PFSK-1 (cell line): ENCODE data around the gene INSL3.
A peak's percentile ranks its signal among the peaks of the same experiment; 100 is the strongest.

Experiments
- FOXP2 ChIP-seq: optimal IDR thresholded peaks from 2 replicates; pipeline ENCODE3; 2011; ENCODE audit warnings: borderline replicate concordance, control low read depth, inconsistent platforms; ENCODE audit not compliant: insufficient read depth; ENCODE audit errors: extremely low read length, extremely low read depth
- POLR2AphosphoS5 ChIP-seq: IDR thresholded peaks from 2 replicates; pipeline ENCODE4 v1.6.1; 2012; ENCODE audit warnings: low read depth, mild to moderate bottlenecking, control low read depth, low read length, moderate library complexity
- REST ChIP-seq, 2 experiments: IDR thresholded peaks; 2 replicates each; pipeline versions ENCODE4 v1.6.1 to v1.8.0; 2011 to 2012; ENCODE audit warnings: low read depth in 2 of 2, low read length in 2 of 2, control low read depth in 1 of 2, inconsistent platforms in 1 of 2, mild to moderate bottlenecking in 1 of 2, moderate library complexity in 1 of 2; ENCODE audit not compliant: insufficient read depth in 1 of 2
- SIN3A ChIP-seq: IDR thresholded peaks from 2 replicates; pipeline ENCODE4 v1.6.1; 2012; ENCODE audit warnings: mild to moderate bottlenecking, low read length, moderate library complexity, borderline replicate concordance; ENCODE audit not compliant: insufficient read depth
- TAF1 ChIP-seq: IDR thresholded peaks from 2 replicates; pipeline ENCODE4 v1.6.1; 2012; ENCODE audit warnings: low read length, control low read depth, borderline replicate concordance; ENCODE audit not compliant: insufficient read depth

INSL3 gene

GRCh38 chr19:17855280-17856152 is 34.2 kb upstream of the INSL3 start:
- TF ChIP-seq TAF1: no peak
- TF ChIP-seq FOXP2: peak; percentile 75

DNA sequence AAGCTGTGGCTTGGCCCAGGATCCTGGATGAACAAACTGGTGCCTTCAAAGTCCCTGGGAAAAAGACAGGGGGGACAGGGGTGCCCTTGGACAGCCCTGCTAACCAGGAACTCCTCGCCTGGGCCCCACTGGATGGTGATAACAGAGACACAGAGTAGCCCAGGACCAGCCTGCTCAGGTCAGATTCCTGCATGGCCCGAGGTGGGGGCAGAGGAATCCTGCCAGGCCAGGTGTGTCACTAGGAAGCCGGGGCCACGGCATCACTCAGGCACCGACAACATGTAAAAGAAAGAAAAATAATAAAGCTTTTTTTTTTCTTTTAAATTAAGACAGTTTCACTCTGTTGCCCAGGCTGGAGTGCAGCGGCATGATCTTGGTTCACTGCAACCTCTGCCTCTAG is 32.7 kb upstream of the INSL3 start:
- TF ChIP-seq FOXP2 (no peak), REST (IDR thresholded peaks at IDR 0.05; ENCODE audit: insufficient read depth in 1 of 2, low read depth in 2 of 2, low read length in 2 of 2) (no peak), SIN3A (no peak), TAF1 (no peak), POLR2AphosphoS5 (no peak)

DNA sequence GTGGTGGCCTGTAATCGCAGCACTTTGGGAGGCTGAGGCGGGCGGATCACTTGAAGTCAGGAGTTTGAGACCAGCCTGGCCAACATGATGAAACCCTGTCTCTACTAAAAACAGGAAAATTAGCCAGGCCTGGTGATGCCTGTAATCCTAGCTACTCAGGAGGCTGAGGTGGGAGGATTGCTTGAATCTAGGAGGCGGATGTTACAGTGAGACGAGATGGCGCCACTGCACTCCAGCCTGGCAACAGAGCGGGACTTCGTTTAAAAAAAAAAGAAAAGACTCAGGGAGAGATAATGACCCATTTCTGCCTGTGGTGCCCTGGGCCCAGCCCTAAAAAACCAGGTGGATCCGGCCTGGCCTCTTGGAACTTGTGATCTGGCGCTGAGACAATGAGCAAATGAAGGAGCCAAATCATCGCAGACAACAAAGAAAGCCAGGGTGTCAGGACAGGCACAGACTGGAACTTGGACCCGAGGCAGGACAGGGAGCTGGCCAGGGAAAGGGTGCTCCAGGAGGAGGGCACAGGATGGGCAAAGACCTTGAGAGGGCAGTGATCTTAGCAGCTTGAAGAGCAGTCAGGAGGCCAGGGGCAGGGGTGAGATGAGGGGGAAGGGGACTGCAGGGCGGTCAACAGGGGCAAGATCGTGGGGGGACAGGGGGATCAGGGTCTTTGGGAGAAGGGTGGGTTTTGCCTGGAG is 27.4 kb upstream of the INSL3 start:
- TF ChIP-seq POLR2AphosphoS5: no peak
- TF ChIP-seq SIN3A: no peak
- no peak for TF ChIP-seq TAF1
- TF ChIP-seq REST (IDR thresholded peaks at IDR 0.05; ENCODE audit: insufficient read depth in 1 of 2, low read depth in 2 of 2, low read length in 2 of 2): no peak
- no peak for TF ChIP-seq FOXP2

GRCh38 chr19:17847538-17848366 is 26.4 kb upstream of the INSL3 start, which contains the start of gene JAK3:
Gene JAK3, minus strand, starts transcription at chr19:17847982. Its CDS starts 3,565 bp downstream, at chr19:17844417.
- TF ChIP-seq REST (IDR thresholded peaks at IDR 0.05; ENCODE audit: insufficient read depth in 1 of 2, low read depth in 2 of 2, low read length in 2 of 2): no peak
- 0 out of 2 replicates have a peak, but pooled peaks have one; percentile 39 for TF ChIP-seq TAF1
- peak; percentile 78 for TF ChIP-seq FOXP2
- TF ChIP-seq SIN3A: 0 out of 2 replicates have a peak, but pooled peaks have one; percentile 67
- peak; percentile 41; the same call in 1 of the 2 replicates for TF ChIP-seq POLR2AphosphoS5

GRCh38 chr19:17846146-17846545 is 24.8 kb upstream of the INSL3 start:
- no peak for TF ChIP-seq FOXP2
- no peak for TF ChIP-seq POLR2AphosphoS5
- no peak for TF ChIP-seq SIN3A
- TF ChIP-seq TAF1: no peak
- TF ChIP-seq REST (IDR thresholded peaks at IDR 0.05; ENCODE audit: insufficient read depth in 1 of 2, low read depth in 2 of 2, low read length in 2 of 2): no peak
